ENCODE results near the gene CETP.

The CETP gene

GRCh38 chr16:56961851-56962281 lies at the start of gene CETP:
Gene CETP, plus strand, starts transcription at chr16:56961950. Its CDS starts 30 bp downstream, at chr16:56961980.
- Histone ChIP-seq H3K27ac (ENCODE audit: low read length) (no peak within 1 kb of the TSS), H3K4me3 (ENCODE audit: low read depth in 1 of 2, low read length in 2 of 2) (no peak within 1 kb of the TSS), H3K4me1 (ENCODE audit: insufficient read depth, low read length) (no peaks in the 10 kb centered on the region), H3K9me3 (ENCODE audit: insufficient read depth, low read length, severe bottlenecking) (no peaks in the 10 kb centered on the region), H3K79me2 (ENCODE audit: insufficient read depth, low read length) (no peaks in the 10 kb centered on the region), H3K4me2 (ENCODE audit: insufficient read depth, low read length) (no peak within 1 kb of the TSS), H3K9ac (ENCODE audit: low read depth, low read length) (no peak within 1 kb of the TSS), H4K20me1 (ENCODE audit: insufficient read depth, low read length) (no peaks in the 10 kb centered on the region), H3K27me3 (ENCODE audit: insufficient read depth, low read length, poor library complexity) (no peaks in the 10 kb centered on the region), H2AFZ (ENCODE audit: low read depth, low read length) (no peak within 1 kb of the TSS), H3K36me3 (ENCODE audit: insufficient read depth, low read length) (no peaks in the 10 kb centered on the region)
- ATAC-seq (ENCODE audit: insufficient read depth, low read depth) (no peak), DNase-seq (no peak)
- no peak for TF ChIP-seq EZH2 (IDR thresholded peaks at IDR 0.05; ENCODE audit: borderline replicate concordance, low read depth, low read length, severe bottlenecking)
- TF ChIP-seq CTCF (IDR thresholded peaks at IDR 0.05; ENCODE audit: borderline replicate concordance, extremely low read depth, low read length, poor library complexity, severe bottlenecking): no peak

GRCh38 chr16:56912746-56913708 lies 48.7 kb upstream of the CETP start:
- ATAC-seq (ENCODE audit: insufficient read depth, low read depth) (no peak), DNase-seq (no peak)
- Histone ChIP-seq H3K4me1 (ENCODE audit: insufficient read depth, low read length) (peaks cover 19% of the 10 kb centered on the region), H4K20me1 (ENCODE audit: insufficient read depth, low read length) (no peaks in the 10 kb centered on the region), H3K79me2 (ENCODE audit: insufficient read depth, low read length) (no peaks in the 10 kb centered on the region), H3K9ac (ENCODE audit: low read depth, low read length) (no peak overlapping the region), H3K4me2 (ENCODE audit: insufficient read depth, low read length) (no peak overlapping the region), H3K4me3 (ENCODE audit: low read depth in 1 of 2, low read length in 2 of 2) (no peak overlapping the region), H3K36me3 (ENCODE audit: insufficient read depth, low read length) (no peaks in the 10 kb centered on the region), H2AFZ (ENCODE audit: low read depth, low read length) (no peak overlapping the region), H3K9me3 (ENCODE audit: insufficient read depth, low read length, severe bottlenecking) (no peaks in the 10 kb centered on the region), H3K27ac (ENCODE audit: low read length) (no peak overlapping the region), H3K27me3 (ENCODE audit: insufficient read depth, low read length, poor library complexity) (no peaks in the 10 kb centered on the region)
- TF ChIP-seq EZH2 (IDR thresholded peaks at IDR 0.05; ENCODE audit: borderline replicate concordance, low read depth, low read length, severe bottlenecking) (no peak), CTCF (IDR thresholded peaks at IDR 0.05; ENCODE audit: borderline replicate concordance, extremely low read depth, low read length, poor library complexity, severe bottlenecking) (no peak)

- H3K27me3 ChIP-seq (ENCODE audit: insufficient read depth, low read length, poor library complexity): no peaks in the 10 kb centered on the region
- H3K27ac ChIP-seq (ENCODE audit: low read length): no peak overlapping the region
- TF ChIP-seq CTCF (IDR thresholded peaks at IDR 0.05; ENCODE audit: borderline replicate concordance, extremely low read depth, low read length, poor library complexity, severe bottlenecking) (no peak), EZH2 (IDR thresholded peaks at IDR 0.05; ENCODE audit: borderline replicate concordance, low read depth, low read length, severe bottlenecking) (no peak)
- DNase-seq (no peak), ATAC-seq (ENCODE audit: insufficient read depth, low read depth) (no peak)
- no peak overlapping the region for H3K4me3 ChIP-seq (ENCODE audit: low read depth in 1 of 2, low read length in 2 of 2)
- H3K9ac ChIP-seq (ENCODE audit: low read depth, low read length): no peak overlapping the region
- H2AFZ ChIP-seq (ENCODE audit: low read depth, low read length): no peak overlapping the region
- H4K20me1 ChIP-seq (ENCODE audit: insufficient read depth, low read length): no peaks in the 10 kb centered on the region
- H3K4me2 ChIP-seq (ENCODE audit: insufficient read depth, low read length): no peak overlapping the region
- peaks cover 19% of the 10 kb centered on the region for H3K4me1 ChIP-seq (ENCODE audit: insufficient read depth, low read length)
- no peaks in the 10 kb centered on the region for H3K79me2 ChIP-seq (ENCODE audit: insufficient read depth, low read length)
- no peaks in the 10 kb centered on the region for H3K9me3 ChIP-seq (ENCODE audit: insufficient read depth, low read length, severe bottlenecking)
- no peaks in the 10 kb centered on the region for H3K36me3 ChIP-seq (ENCODE audit: insufficient read depth, low read length)
Measured at GRCh38 chr16:56914896-56915295, 46.9 kb upstream of the CETP start.
